ENCODE results near the gene UAP1. TPM values are rescaled to one million over a fixed set of nuclear protein-coding genes. Genes with fewer than 3 reads are reported as not detected.
A peak's percentile ranks its signal among the peaks of the same experiment; 100 is the strongest.

Gene UAP1
- total RNA-seq, 2 experiments from 2014 or later = 30.0 to 41.2 TPM

GRCh38 chr1:162626094-162626493 lies 64.6 kb downstream of the UAP1 start:
- CTCF ChIA-PET (ENCODE audit: unreplicated experiment) = interaction anchor here (0.6 kb wide), 1 partner anchor 222 kb away, joined by 3 read pairs; no protein-coding TSS in a partner anchor
- TF ChIP-seq CTCF (conservative IDR thresholded peaks at IDR 0.05; ENCODE audit: low read length) = no peak
- no peak for TF ChIP-seq EZH2phosphoT487 (IDR thresholded peaks at IDR 0.05; ENCODE audit: borderline replicate concordance, low read depth, low read length)
- Histone ChIP-seq H3K79me2 (ENCODE audit: insufficient read depth, low read depth, low read length) (no peaks in the 10 kb centered on the region), H3K4me1 (ENCODE audit: insufficient read depth, low read length, poor library complexity, severe bottlenecking) (no peaks in the 10 kb centered on the region), H3K36me3 (ENCODE audit: insufficient read depth, low read length) (no peaks in the 10 kb centered on the region), H3K27ac (ENCODE audit: low read depth, low read length, poor library complexity, severe bottlenecking) (no peak overlapping the region), H3K4me2 (ENCODE audit: low read length) (no peak overlapping the region), H2AFZ (ENCODE audit: low read length) (no peak overlapping the region), H4K20me1 (ENCODE audit: insufficient read depth, low read length) (no peaks in the 10 kb centered on the region), H3K9me3 (ENCODE audit: low read length) (no peaks in the 10 kb centered on the region), H3K9me2 (ENCODE audit: insufficient read depth, low read length) (no peaks in the 10 kb centered on the region), H3K4me3 (ENCODE audit: low read depth, low read length, poor library complexity, severe bottlenecking) (no peak overlapping the region)
- BruUV-seq (replicated peaks) = no TSS peak
- DNase-seq (ENCODE audit: low spot score) = no peak
- POLR2A ChIA-PET = no interaction called here
- intact Hi-C loops (cut with micrococcal nuclease; ENCODE audit: unreplicated experiment) = no loop called here

GRCh38 chr1:162626761-162627160 lies 65.2 kb downstream of the UAP1 start:
- intact Hi-C loops (cut with micrococcal nuclease; ENCODE audit: unreplicated experiment) = no loop called here
- Histone ChIP-seq H2AFZ (ENCODE audit: low read length) (no peak overlapping the region), H3K79me2 (ENCODE audit: insufficient read depth, low read depth, low read length) (no peaks in the 10 kb centered on the region), H3K9me2 (ENCODE audit: insufficient read depth, low read length) (no peaks in the 10 kb centered on the region), H3K4me1 (ENCODE audit: insufficient read depth, low read length, poor library complexity, severe bottlenecking) (no peaks in the 10 kb centered on the region), H4K20me1 (ENCODE audit: insufficient read depth, low read length) (no peaks in the 10 kb centered on the region), H3K9me3 (ENCODE audit: low read length) (no peaks in the 10 kb centered on the region), H3K36me3 (ENCODE audit: insufficient read depth, low read length) (no peaks in the 10 kb centered on the region), H3K27ac (ENCODE audit: low read depth, low read length, poor library complexity, severe bottlenecking) (no peak overlapping the region), H3K4me3 (ENCODE audit: low read depth, low read length, poor library complexity, severe bottlenecking) (no peak overlapping the region), H3K4me2 (ENCODE audit: low read length) (no peak overlapping the region)
- no peak for TF ChIP-seq EZH2phosphoT487 (IDR thresholded peaks at IDR 0.05; ENCODE audit: borderline replicate concordance, low read depth, low read length)
- TF ChIP-seq CTCF (conservative IDR thresholded peaks at IDR 0.05; ENCODE audit: low read length) = no peak
- no TSS peak for BruUV-seq (replicated peaks)
- no peak for DNase-seq (ENCODE audit: low spot score)
- ChIA-PET CTCF (ENCODE audit: unreplicated experiment) (no interaction called here), POLR2A (no interaction called here)

- Histone ChIP-seq H2AFZ (ENCODE audit: low read length) (no peak overlapping the region), H3K27ac (ENCODE audit: low read depth, low read length, poor library complexity, severe bottlenecking) (no peak overlapping the region), H3K4me3 (ENCODE audit: low read depth, low read length, poor library complexity, severe bottlenecking) (no peak overlapping the region), H4K20me1 (ENCODE audit: insufficient read depth, low read length) (no peaks in the 10 kb centered on the region), H3K4me2 (ENCODE audit: low read length) (no peak overlapping the region), H3K79me2 (ENCODE audit: insufficient read depth, low read depth, low read length) (no peaks in the 10 kb centered on the region), H3K9me3 (ENCODE audit: low read length) (no peaks in the 10 kb centered on the region), H3K9me2 (ENCODE audit: insufficient read depth, low read length) (no peaks in the 10 kb centered on the region), H3K36me3 (ENCODE audit: insufficient read depth, low read length) (no peaks in the 10 kb centered on the region), H3K4me1 (ENCODE audit: insufficient read depth, low read length, poor library complexity, severe bottlenecking) (no peaks in the 10 kb centered on the region)
- ChIA-PET POLR2A (no interaction called here), CTCF (ENCODE audit: unreplicated experiment) (no interaction called here)
- TF ChIP-seq EZH2phosphoT487 (IDR thresholded peaks at IDR 0.05; ENCODE audit: borderline replicate concordance, low read depth, low read length) (no peak), CTCF (conservative IDR thresholded peaks at IDR 0.05; ENCODE audit: low read length) (peak; percentile 78)
- peak; percentile 45 for DNase-seq (ENCODE audit: low spot score)
- intact Hi-C loops (cut with micrococcal nuclease; ENCODE audit: unreplicated experiment) = no loop called here
- no TSS peak for BruUV-seq (replicated peaks)
Observed at GRCh38 chr1:162627662-162628296, 66.3 kb downstream of the UAP1 start.

Measured in OCI-LY7 (cell line).